Calu3 (cell line): ENCODE results near the gene SPDEF. TPM values are rescaled to one million over a fixed set of nuclear protein-coding genes. Genes with fewer than 3 reads are reported as not detected.

Experiments used
- BruUV-seq: library from RNA; stranded (reverse); fragments of 400-500 nt; replicated peaks from 2 replicates; lab custom pipeline; 2021; lab: Mats Ljungman, UMichigan
- CTCF ChIA-PET: fragments of 300-600 bp; sonication (Branson Sonifier 250); formaldehyde crosslinking; loops from one replicate; lab custom pipeline; 2022; ENCODE audit warnings: antibody characterized with exemption; lab: Charles Lee
- DNase-seq: peaks from one replicate; pipeline ENCODE4 v3.0.0; 2022
- H3K27ac Mint-ChIP-seq: one replicate; pipeline ENCODE4 v1.8.0; 2022; ENCODE audit warnings: mixed read lengths; ENCODE audit not compliant: unreplicated experiment
- H3K27me3 Mint-ChIP-seq: one replicate; pipeline ENCODE4 v1.8.0; 2022; ENCODE audit warnings: mixed read lengths; ENCODE audit not compliant: unreplicated experiment
- H3K36me3 Mint-ChIP-seq: one replicate; pipeline ENCODE4 v1.8.0; 2022; ENCODE audit warnings: mild to moderate bottlenecking, moderate library complexity, mixed read lengths; ENCODE audit not compliant: insufficient read depth, unreplicated experiment
- H3K4me1 Mint-ChIP-seq: one replicate; pipeline ENCODE4 v1.8.0; 2022; ENCODE audit warnings: mild to moderate bottlenecking, low read depth, mixed read lengths; ENCODE audit not compliant: unreplicated experiment
- H3K4me3 Mint-ChIP-seq: one replicate; pipeline ENCODE4 v1.8.0; 2022; ENCODE audit warnings: mild to moderate bottlenecking, low read depth, moderate library complexity, mixed read lengths; ENCODE audit not compliant: unreplicated experiment
- H3K9me3 Mint-ChIP-seq: one replicate; pipeline ENCODE4 v1.8.0; 2022; ENCODE audit warnings: low read depth, mixed read lengths; ENCODE audit not compliant: unreplicated experiment
- CTCF ChIP-seq: fragments of 200-600 bp; IDR thresholded peaks from one replicate; pipeline ENCODE4 v1.8.0; 2022; ENCODE audit warnings: antibody characterized with exemption; ENCODE audit not compliant: unreplicated experiment
- intact Hi-C: fragments of 100-400 bp; cut with micrococcal nuclease; formaldehyde crosslinking; loops from one replicate; pipeline ENCODE4 v1.10.0; 2022; ENCODE audit not compliant: unreplicated experiment
- total RNA-seq: library from RNA; stranded (reverse); gene quantifications from 2 replicates; pipeline ENCODE4 v1.2.3, GENCODE V29; 2022

SPDEF gene
- total RNA-seq, 1 experiment from 2014 or later, result 7.9 TPM

- H3K27ac Mint-ChIP-seq, result no peak overlapping the region
- no peaks in the 10 kb centered on the region for H3K9me3 Mint-ChIP-seq
- intact Hi-C loops, result no loop called here
- DNase-seq, result no peak
- BruUV-seq, result no TSS peak
- no peaks in the 10 kb centered on the region for H3K36me3 Mint-ChIP-seq
- no peak overlapping the region for H3K4me3 Mint-ChIP-seq
- CTCF ChIA-PET, result interaction anchor here (1.0 to 1.8 kb wide), 3 partner anchors 22 to 133 kb away, joined by 3 to 5 read pairs (median 5); no protein-coding TSS in a partner anchor
- no peaks in the 10 kb centered on the region for H3K27me3 Mint-ChIP-seq
- peaks cover 10% of the 10 kb centered on the region for H3K4me1 Mint-ChIP-seq
- TF ChIP-seq CTCF, result no peak
Observed at GRCh38 chr6:34536959-34537848, 18.9 kb downstream of the SPDEF start.

- Mint-ChIP-seq H3K4me1 (peaks cover 10% of the 10 kb centered on the region), H3K36me3 (no peaks in the 10 kb centered on the region), H3K27me3 (no peaks in the 10 kb centered on the region), H3K4me3 (no peak overlapping the region), H3K9me3 (no peaks in the 10 kb centered on the region), H3K27ac (no peak overlapping the region)
- DNase-seq, result peak; percentile 43
- BruUV-seq, result no TSS peak
- no peak for TF ChIP-seq CTCF
- CTCF ChIA-PET, result interaction anchor here (0.6 to 1.8 kb wide), 6 partner anchors 10 to 412 kb away, joined by 3 to 5 read pairs (median 4); no protein-coding TSS in a partner anchor
- intact Hi-C loops, result no loop called here
Observed at GRCh38 chr6:34536251-34536958, 19.7 kb downstream of the SPDEF start.

- BruUV-seq, result no TSS peak
- H3K4me3 Mint-ChIP-seq, result no peak overlapping the region
- intact Hi-C loops, result no loop called here
- no peaks in the 10 kb centered on the region for H3K9me3 Mint-ChIP-seq
- TF ChIP-seq CTCF, result no peak
- no peaks in the 10 kb centered on the region for H3K36me3 Mint-ChIP-seq
- CTCF ChIA-PET, result interaction anchor here (0.6 to 1.4 kb wide), 3 partner anchors 11 to 412 kb away, joined by 3 to 5 read pairs (median 4); no protein-coding TSS in a partner anchor
- no peaks in the 10 kb centered on the region for H3K27me3 Mint-ChIP-seq
- DNase-seq, result no peak
- H3K27ac Mint-ChIP-seq, result no peak overlapping the region
- peaks cover 10% of the 10 kb centered on the region for H3K4me1 Mint-ChIP-seq
Observed at GRCh38 chr6:34535646-34536045, 20.5 kb downstream of the SPDEF start.

GRCh38 chr6:34535199-34535598, 20.9 kb downstream of the SPDEF start:
- intact Hi-C loops, result no loop called here
- BruUV-seq, result no TSS peak
- Mint-ChIP-seq H3K36me3 (no peaks in the 10 kb centered on the region), H3K9me3 (no peaks in the 10 kb centered on the region), H3K4me1 (peaks cover 10% of the 10 kb centered on the region), H3K4me3 (no peak overlapping the region), H3K27me3 (peaks cover under 1% of the 10 kb centered on the region), H3K27ac (no peak overlapping the region)
- TF ChIP-seq CTCF, result no peak
- DNase-seq, result no peak
- CTCF ChIA-PET, result interaction anchor here (1.3 to 2.1 kb wide), 3 partner anchors 11 to 76 kb away, joined by 4 to 11 read pairs (median 5); no protein-coding TSS in a partner anchor
